Spinal cord (tissue), 10 donors: ENCODE measurements around the gene ITGA1. TPM values are rescaled to one million over a fixed set of nuclear protein-coding genes. Genes with fewer than 3 reads are reported as not detected.
"Not testable (repeated sequence)": the region's sequence is repeated elsewhere in the genome, so short reads cannot be mapped to it uniquely, and the experiment has no call there.

ENCODE experiments used
- DNase-seq, 6 donors: peaks; one replicate each; pipeline versions ENCODE4 v3.0.0 to v3.0.0-alpha.2; 2013 to 2015; ENCODE audit warnings: low spot score in 6 of 6, low read depth in 4 of 6
- H3K27ac ChIP-seq: one replicate; pipeline ENCODE4 v1.5.1; 2013; ENCODE audit warnings: low read depth, low read length, control low read depth
- H3K27me3 ChIP-seq: one replicate; pipeline ENCODE4 v1.6.1; 2013; ENCODE audit warnings: low read length; ENCODE audit not compliant: control insufficient read depth, insufficient read depth
- H3K36me3 ChIP-seq: one replicate; pipeline ENCODE4 v1.6.1; 2013; ENCODE audit warnings: low read length; ENCODE audit not compliant: control insufficient read depth, insufficient read depth
- H3K4me1 ChIP-seq: one replicate; pipeline ENCODE4 v1.6.1; 2013; ENCODE audit warnings: low read length; ENCODE audit not compliant: control insufficient read depth, insufficient read depth
- H3K4me3 ChIP-seq: one replicate; pipeline ENCODE4 v1.5.1; 2013; ENCODE audit warnings: low read depth, low read length, control low read depth
- H3K9me3 ChIP-seq: one replicate; pipeline ENCODE4 v1.6.1; 2013; ENCODE audit warnings: low read length; ENCODE audit not compliant: control insufficient read depth, insufficient read depth
- WGBS: methylation state at CpG from one replicate; pipeline ENCODE4 v1.1.5; 2013; ENCODE audit warnings: missing lambda C conversion rate; ENCODE audit not compliant: insufficient coverage; 5-methylcytosine and 5-hydroxymethylcytosine counted together
- long read RNA-seq, 4 donors: transcript quantifications; one replicate each; lab custom pipeline, GENCODE V29; 2026
- polyA plus RNA-seq, 2 donors: library from polyadenylated mRNA; unstranded; fragments of 120-200 nt; gene quantifications; one replicate each; pipeline ENCODE4 v1.2.1, GENCODE V29; 2013; ENCODE audit not compliant: insufficient read length in 2 of 2
- total RNA-seq, 2 donors: library from RNA; depleted of rRNA in 1 of 2; stranded (reverse); fragments of 120-200 nt in 1 of 2; fragments of >200 nt in 1 of 2; gene quantifications; one replicate each; pipeline versions ENCODE4 v1.2.3 to v1.2.4, GENCODE V29; 2013 to 2014
- donor health status: healthy.

The ITGA1 gene
- total RNA-seq (10 to 100 TPM; 22.1 to 64.0 TPM), polyA plus RNA-seq (10 to 100 TPM in 1 of 2 donors, 1 to 10 TPM in 1; 8.2 to 12.6 TPM)
- long read RNA-seq, donor 1, full-length matches to known transcripts: 3 of 3 reads
- long read RNA-seq, donor 1, partial matches to known transcripts: 0 of 3 reads
- long read RNA-seq, donor 1, other reads (novel, unspliced or antisense): 0 of 3 reads
- long read RNA-seq, donor 2: 0 reads
- long read RNA-seq, donor 3, full-length matches to known transcripts: 1 of 1 reads
- long read RNA-seq, donor 3, partial matches to known transcripts: 0 of 1 reads
- long read RNA-seq, donor 3, other reads (novel, unspliced or antisense): 0 of 1 reads
- long read RNA-seq, donor 4, full-length matches to known transcripts: 7 of 17 reads
- long read RNA-seq, donor 4, partial matches to known transcripts: 10 of 17 reads
- long read RNA-seq, donor 4, other reads (novel, unspliced or antisense): 0 of 17 reads

GRCh38 chr5:52787600-52788504 is at the start of gene ITGA1, which contains the start of gene PELO:
ITGA1 (plus strand) TSS chr5:52787916; CDS start chr5:52788354, 438 bp downstream.
PELO (plus strand) TSS chr5:52787916; CDS start chr5:52800395, 12,479 bp downstream.
- H3K27me3 ChIP-seq: peaks cover 13% of the 10 kb centered on the region
- H3K27ac ChIP-seq: peak within 1 kb of the TSS; percentile 77
- H3K4me1 ChIP-seq: peaks cover 4% of the 10 kb centered on the region
- H3K36me3 ChIP-seq: no peaks in the 10 kb centered on the region
- peak in 5 of 6 donors; percentile 15 to 82 (median 54) for DNase-seq
- peak within 1 kb of the TSS; percentile 45 for H3K4me3 ChIP-seq
- H3K9me3 ChIP-seq: no peaks in the 10 kb centered on the region
- 0% methylated on average over 53 of the region's 61 CpGs for WGBS

- Histone ChIP-seq H3K4me1 (no peaks in the 10 kb centered on the region), H3K27me3 (no peaks in the 10 kb centered on the region), H3K36me3 (no peaks in the 10 kb centered on the region), H3K9me3 (no peaks in the 10 kb centered on the region), H3K27ac (no peak overlapping the region), H3K4me3 (no peak overlapping the region)
- no peak for DNase-seq
Observed at GRCh38 chr5:52738095-52738506, 49.6 kb upstream of the ITGA1 start.

- no peak overlapping the region for H3K27ac ChIP-seq
- no peaks in the 10 kb centered on the region for H3K9me3 ChIP-seq
- no peaks in the 10 kb centered on the region for H3K4me1 ChIP-seq
- H3K36me3 ChIP-seq: no peaks in the 10 kb centered on the region
- no peak overlapping the region for H3K4me3 ChIP-seq
- DNase-seq: no peak
- H3K27me3 ChIP-seq: no peaks in the 10 kb centered on the region
- WGBS: no CpG with 5 or more reads among the region's 2 CpGs
Observed at GRCh38 chr5:52740007-52740406, 47.7 kb upstream of the ITGA1 start.

- no peak for DNase-seq
- Histone ChIP-seq H3K36me3 (no peaks in the 10 kb centered on the region), H3K4me1 (no peaks in the 10 kb centered on the region), H3K27ac (no peak overlapping the region), H3K9me3 (no peaks in the 10 kb centered on the region), H3K27me3 (no peaks in the 10 kb centered on the region), H3K4me3 (no peak overlapping the region)
- whole genome bisulfite sequencing: 92% methylated on average over 1 of the region's 2 CpGs
Observed at GRCh38 chr5:52743012-52743411, 44.7 kb upstream of the ITGA1 start.

- no peak overlapping the region for H3K27ac ChIP-seq
- DNase-seq: no peak
- no peaks in the 10 kb centered on the region for H3K27me3 ChIP-seq
- no peak overlapping the region for H3K4me3 ChIP-seq
- H3K36me3 ChIP-seq: no peaks in the 10 kb centered on the region
- no peaks in the 10 kb centered on the region for H3K4me1 ChIP-seq
- no peaks in the 10 kb centered on the region for H3K9me3 ChIP-seq
- WGBS: no CpG with 5 or more reads among the region's 3 CpGs
Observed at GRCh38 chr5:52743529-52743928, 44.2 kb upstream of the ITGA1 start.

GRCh38 chr5:52743970-52744369 is 43.7 kb upstream of the ITGA1 start:
- H3K36me3 ChIP-seq: no peaks in the 10 kb centered on the region
- H3K27ac ChIP-seq: no peak overlapping the region
- no peaks in the 10 kb centered on the region for H3K4me1 ChIP-seq
- H3K9me3 ChIP-seq: no peaks in the 10 kb centered on the region
- no CpG with 5 or more reads among the region's 1 CpG for WGBS
- DNase-seq: no peak
- H3K4me3 ChIP-seq: no peak overlapping the region
- H3K27me3 ChIP-seq: no peaks in the 10 kb centered on the region

- H3K9me3 ChIP-seq, H3K4me1 ChIP-seq, H3K27ac ChIP-seq, H3K36me3 ChIP-seq, DNase-seq, H3K27me3 ChIP-seq, H3K4me3 ChIP-seq: not testable (repeated sequence)
- WGBS: no CpG with 5 or more reads among the region's 2 CpGs
Observed at GRCh38 chr5:52744867-52745458, 42.8 kb upstream of the ITGA1 start.

GRCh38 chr5:52746539-52746938 is 41.2 kb upstream of the ITGA1 start:
- no peak for DNase-seq
- no peak overlapping the region for H3K27ac ChIP-seq
- H3K4me3 ChIP-seq: no peak overlapping the region
- H3K4me1 ChIP-seq: no peaks in the 10 kb centered on the region
- no peaks in the 10 kb centered on the region for H3K9me3 ChIP-seq
- H3K36me3 ChIP-seq: no peaks in the 10 kb centered on the region
- 86% methylated on average over 1 of the region's 2 CpGs for WGBS
- no peaks in the 10 kb centered on the region for H3K27me3 ChIP-seq

- H3K27ac ChIP-seq: no peak overlapping the region
- H3K4me1 ChIP-seq: no peaks in the 10 kb centered on the region
- no peaks in the 10 kb centered on the region for H3K36me3 ChIP-seq
- no peak for DNase-seq
- no peak overlapping the region for H3K4me3 ChIP-seq
- WGBS: no CpG with 5 or more reads among the region's 1 CpG
- H3K27me3 ChIP-seq: no peaks in the 10 kb centered on the region
- no peaks in the 10 kb centered on the region for H3K9me3 ChIP-seq
Observed at GRCh38 chr5:52748590-52748989, 39.1 kb upstream of the ITGA1 start.
